SIG-M5 (cell line): ENCODE results near the gene SMAD2.
"Not testable (repeated sequence)": the region's sequence is repeated elsewhere in the genome, so short reads cannot be mapped to it uniquely, and the experiment has no call there.

Source experiments
- DNase-seq: peaks from one replicate; lab custom pipeline; 2025; lab: John Stamatoyannopoulos, UW

The SMAD2 gene

DNA sequence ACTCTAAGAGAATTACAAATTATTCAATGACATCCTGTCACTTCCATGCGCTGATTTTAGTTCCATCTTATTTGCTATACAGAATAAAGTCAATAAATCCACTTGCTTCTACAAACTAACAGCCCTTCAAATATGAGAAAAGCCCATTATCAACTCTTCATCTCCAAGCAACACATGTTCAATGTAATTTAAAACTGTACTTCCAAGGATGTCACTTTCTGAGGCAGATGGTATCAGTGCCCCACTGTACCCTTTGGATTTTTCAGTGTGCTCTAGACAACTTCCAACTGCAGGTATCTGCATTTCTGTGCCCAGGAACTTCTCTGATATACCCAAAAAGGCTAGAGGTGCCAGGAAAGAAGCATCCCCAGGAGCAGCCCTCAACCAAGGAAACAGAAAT lies 87.6 kb downstream of the SMAD2 start:
- DNase-seq, result no peak

DNA sequence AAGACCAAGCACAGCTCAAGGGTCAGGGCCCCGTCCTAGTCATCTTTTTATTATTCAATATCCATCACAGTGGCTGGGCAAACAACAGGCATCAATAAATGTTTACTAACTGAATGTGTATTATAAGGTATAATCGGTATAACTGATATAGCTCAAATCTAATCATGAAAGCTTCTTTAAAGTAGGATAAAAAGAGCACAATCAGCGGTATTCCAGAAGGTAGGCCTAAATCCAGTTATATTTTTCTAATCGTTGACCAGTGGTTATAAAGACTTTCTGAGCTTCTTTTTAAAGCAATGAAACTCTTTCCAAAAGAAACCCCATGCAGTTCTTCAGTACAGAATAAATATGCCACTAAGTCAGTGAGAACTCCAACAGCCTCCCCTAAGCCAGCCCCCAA lies 92.1 kb downstream of the SMAD2 start:
- no peak for DNase-seq

DNA sequence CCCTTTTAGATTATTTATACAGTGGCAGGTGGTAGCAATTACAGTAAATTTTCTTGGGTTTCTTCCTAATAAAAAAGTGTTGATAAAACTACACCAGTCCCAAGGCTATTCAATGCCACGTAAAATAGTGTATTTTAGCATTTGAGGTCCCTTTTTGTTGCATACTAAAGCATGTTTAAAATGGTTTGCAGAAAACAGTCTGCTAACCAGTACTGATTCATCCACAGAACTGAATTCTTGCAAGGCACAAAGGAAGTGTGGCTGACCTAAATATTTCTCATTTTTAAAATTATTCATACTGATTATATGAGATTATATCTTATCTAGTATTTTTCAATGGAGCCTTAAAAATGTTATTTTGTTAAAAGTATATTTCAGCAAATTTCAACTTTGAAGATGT lies 98.1 kb downstream of the SMAD2 start:
- DNase-seq, result no peak

DNA sequence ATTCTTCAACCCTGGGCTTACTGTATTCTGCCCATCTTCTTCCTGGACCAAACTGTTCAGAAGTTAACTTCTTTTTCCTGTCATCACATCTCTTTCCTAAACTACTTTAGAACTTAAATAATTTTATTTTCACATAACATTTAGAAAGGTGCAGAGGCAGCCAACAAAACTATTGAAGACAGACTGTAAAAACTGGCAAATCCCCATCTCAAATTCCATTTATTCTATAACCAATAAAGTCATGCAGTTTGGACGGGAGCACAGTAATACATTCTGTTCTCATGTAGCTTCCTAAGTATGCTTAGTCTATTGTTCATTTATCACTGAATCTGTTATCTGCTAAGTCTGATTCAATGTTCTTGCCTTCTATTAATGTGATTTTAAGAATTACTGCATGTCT lies 99.1 kb downstream of the SMAD2 start:
- no peak for DNase-seq

DNA sequence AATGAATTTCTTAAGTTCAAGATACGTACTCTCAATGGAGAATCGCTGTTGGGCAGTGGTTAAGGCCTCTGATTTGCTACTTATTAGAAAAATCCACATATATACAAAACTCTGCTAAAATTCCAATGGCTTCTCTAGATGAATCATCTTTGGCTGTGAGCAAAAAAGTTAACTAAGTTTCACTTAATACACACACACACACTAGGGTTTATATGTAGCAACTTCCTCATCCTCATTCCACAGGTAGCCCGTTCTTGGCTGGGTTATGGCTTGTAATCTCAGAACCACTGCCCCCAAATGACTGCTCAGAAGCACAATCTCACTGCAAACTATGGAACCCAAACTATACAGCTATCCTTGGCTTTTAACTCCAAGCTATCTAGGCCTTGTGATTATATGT lies 99.7 kb downstream of the SMAD2 start:
- DNase-seq, result no peak

DNA sequence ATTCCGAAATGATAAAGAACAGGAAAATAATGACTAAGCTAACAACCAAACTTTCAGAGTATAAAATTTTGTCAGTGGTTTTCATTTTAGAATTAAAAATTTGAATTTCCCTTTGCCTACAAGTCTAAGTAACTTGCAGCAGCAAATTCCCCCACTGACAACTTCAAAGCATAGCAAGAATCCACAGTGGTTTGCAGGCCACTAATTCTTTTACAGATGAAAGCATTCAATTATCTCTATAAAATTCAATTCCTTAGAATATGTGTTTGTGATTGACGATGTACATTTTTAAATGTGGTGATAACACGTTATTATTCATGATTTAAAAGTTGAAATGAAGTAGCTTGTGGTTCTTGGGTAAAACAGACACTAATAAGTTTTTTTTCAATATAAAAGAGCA lies 100.6 kb downstream of the SMAD2 start:
- DNase-seq, result no peak

DNA sequence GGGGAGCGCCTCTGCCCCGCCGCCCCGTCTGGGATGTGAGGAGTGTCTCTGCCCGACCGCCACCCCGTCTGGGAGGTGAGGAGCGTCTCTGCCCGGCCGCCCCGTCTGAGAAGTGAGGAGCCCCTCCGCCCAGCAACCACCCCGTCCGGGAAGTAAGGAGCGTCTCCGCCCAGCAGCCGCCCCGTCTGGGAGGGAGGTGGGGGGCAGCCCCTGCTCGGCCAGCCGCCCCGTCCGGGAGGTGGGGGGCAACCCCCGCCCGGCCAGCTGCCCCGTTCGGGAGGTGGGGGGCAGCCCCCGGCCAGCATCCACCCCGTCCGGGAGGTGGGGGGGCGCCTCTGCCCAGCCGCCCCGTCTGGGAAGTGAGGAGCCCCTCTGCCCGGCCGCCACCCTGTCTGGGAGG lies 102.4 kb downstream of the SMAD2 start:
- not testable (repeated sequence) for DNase-seq

DNA sequence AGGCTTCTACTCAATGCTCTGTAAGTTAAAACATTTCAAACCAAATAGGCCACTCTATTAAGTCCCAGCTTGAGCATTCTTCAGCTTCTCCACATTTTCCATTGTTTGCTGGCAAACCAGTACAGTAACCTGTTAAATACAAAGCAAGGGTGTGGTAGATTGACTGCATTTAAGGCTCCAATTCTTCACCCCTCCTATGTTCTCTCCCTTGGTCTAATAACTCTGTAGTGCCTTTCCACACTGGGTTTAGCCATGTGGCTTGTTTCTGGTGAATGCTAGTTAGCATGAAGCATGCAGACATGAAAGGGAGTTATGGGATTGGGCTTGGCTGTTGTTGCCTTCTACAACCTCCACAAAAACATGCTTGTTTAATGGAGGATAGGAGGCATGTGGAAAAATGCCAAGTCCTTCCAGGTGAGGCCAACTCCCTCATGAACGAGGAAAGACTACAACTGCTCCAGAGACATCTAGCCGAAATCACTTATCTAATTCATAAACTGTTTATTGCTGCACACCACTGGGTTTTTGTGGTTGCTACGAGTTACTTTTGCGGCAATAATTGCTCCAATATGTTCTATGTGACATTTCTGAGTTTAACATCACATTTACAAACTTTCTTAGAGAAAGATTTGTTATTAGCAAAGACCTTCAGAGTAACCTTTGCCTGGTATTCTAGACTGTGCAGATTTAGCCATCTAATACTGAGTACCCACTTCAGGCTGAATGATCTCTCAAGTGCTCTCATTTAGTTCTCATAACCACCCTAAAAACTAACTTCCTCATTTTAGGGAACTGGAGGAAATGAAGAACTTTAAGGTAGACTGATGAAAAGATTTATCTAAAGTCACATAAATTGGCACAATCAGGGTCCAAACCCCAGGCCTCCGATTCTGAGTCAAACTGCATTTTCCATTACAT lies 104.0 kb downstream of the SMAD2 start:
- peak; percentile 6 for DNase-seq

DNA sequence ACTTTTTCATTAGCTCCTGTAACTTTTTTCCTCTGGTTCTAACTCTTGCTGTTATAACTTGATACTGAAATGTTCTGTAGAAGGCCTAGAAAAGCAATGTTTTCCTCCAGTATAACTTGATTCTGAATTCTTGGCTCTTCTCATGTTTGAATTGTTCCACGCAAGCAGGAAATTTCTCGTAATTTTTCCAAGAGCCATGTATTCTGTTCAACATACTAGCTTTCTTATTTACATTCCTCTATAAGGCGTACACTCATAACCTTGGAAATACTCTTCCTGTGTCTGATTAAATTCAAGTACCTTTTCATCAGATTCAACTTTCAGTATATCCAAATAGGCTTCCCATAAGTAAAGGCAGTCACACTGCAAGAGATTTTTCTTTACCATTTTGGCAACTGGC lies 109.1 kb downstream of the SMAD2 start:
- no peak for DNase-seq

DNA sequence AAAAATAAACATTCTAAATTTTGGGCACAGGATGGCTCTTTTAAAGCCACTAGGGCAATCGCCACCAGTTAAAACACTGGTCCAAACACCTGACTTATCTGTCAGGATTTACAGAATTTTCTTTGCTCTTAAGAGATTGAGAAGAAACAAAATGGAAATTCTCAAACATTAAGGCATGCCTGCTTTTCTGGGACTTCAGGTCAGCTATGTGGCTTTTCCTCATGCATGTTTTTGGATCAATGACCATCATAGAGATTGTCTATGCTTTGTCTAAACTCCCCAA lies 112.7 kb downstream of the SMAD2 start:
- no peak for DNase-seq

DNA sequence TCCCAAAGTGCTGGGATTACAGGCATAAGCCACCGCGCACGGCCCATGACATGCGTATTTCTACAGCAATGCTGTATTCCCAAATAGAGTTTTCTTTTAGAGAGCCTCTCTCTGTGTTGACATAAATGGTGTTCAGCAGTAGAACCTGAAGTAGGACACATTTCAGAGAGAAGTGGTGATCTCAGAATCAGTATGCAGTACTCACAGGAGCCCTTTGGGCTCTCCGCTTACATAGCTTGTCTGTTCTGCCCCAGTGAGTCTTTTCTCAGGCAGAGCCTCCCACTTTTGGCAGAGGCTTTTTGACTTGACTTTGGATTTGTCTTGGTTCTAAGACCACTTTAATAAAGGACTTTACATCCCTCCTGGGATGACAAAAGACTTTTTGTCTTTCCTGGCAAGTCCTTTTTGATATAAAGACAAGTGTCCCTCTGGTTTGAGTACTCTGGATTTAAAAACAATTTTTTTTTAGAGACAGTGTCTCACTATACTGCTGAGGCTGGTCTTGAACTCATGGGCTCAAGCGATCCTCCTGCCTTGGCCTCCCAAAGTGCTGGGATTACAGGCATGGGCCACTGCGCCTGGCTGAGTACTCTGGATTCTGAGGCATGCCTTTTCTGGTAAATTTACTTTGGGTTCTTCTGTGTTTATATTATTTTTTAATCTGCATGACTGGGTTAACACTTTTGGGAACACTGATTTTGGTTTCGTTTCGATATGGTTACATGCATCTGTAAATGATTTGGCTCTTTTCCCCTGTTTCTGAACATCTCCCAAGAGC lies 113.3 kb downstream of the SMAD2 start:
- DNase-seq, result no peak

DNA sequence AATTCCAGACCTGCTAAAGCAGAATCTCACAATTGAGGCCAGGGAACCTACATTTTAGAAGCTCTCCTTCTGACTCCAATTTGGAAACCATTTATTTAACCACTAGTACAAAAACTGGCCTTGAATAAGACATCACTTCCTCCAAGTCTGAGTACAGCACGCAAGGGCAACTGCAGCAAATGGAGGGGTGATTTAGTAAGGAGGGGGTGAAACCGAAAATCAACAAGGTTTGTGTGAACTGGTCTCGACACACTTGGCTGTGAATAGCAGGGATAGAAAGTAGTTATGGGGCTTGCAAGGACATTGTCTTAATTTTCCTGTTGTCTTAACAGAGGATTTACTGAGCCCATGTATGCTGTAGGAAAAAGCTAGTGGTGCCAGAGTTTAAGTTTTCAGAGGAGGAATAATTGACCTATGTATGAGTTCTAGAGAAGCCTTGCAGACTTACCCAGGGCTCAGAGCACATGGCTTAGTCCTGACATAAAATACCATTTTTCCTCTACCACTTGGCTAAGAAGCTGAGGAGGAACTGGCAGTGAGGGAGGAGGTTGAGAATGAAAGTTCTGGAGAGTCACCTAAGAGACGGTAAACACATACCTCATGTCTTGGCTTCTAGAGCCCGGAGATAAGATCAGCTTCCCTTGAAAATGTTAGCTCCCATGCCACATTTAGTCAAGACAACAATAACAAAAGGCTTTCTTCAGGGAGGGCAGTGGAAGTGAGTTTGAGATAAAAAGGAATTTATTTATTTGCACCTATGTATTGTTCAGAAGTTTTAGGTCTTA lies 114.8 kb downstream of the SMAD2 start:
- no peak for DNase-seq

DNA sequence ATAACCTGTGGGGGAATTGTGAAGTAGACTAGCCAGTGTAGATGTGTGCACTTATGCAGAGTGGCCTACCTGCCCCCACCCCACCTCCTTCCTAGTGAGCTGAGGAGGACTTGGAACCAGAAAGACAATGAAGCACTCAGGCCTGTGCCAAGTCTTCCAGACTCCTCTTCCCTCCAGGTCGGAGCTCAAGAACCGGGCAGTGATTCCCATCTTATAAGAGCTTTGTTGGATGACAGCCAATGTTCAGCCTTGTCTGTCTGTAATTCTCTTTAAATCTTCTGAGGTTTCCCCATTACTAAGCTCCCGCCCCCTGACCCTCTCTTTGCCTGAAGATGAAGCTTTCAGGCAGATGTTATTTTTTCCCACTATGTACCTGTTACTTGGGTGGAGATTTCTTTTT lies 121.0 kb downstream of the SMAD2 start:
- DNase-seq, result no peak

DNA sequence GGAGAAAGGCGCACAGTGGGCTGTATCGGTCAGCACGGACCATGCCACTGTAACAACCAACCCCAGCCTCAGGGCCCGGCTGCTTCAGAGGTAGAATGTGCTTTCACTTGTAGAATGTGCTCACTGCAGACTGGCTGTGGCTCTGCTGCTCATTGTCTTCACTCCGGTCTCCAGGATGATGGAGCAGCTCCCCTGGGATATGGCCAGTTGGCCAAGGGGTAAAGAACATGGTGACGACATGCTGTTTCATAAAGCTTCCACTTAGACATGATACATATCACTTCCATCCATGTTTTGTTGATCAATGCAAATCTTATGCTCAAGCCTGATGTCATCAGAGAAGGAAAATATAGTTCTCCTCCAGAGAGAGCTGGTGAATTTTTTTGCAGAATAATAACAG lies 127.7 kb downstream of the SMAD2 start:
- DNase-seq, result no peak

DNA sequence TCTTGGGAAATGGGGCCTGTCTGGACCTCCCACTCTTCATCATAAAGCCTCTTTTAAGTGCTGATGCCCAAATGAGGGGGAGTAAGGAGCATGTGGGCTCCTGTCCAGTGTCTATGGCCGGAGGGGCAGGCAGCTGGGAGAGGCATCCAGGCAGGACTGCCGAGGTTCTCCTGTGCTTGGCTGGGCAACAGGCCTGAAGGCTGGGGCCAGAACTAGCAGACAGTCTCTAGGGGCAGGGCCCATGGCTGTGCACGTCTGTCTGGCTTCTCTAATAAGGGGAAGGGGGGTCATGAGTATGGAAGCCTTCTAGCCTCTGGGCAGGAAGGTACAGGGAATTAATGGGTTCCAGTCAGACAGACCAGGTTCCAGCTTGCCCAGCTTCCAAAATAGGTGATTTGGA lies 128.6 kb downstream of the SMAD2 start:
- no peak for DNase-seq

DNA sequence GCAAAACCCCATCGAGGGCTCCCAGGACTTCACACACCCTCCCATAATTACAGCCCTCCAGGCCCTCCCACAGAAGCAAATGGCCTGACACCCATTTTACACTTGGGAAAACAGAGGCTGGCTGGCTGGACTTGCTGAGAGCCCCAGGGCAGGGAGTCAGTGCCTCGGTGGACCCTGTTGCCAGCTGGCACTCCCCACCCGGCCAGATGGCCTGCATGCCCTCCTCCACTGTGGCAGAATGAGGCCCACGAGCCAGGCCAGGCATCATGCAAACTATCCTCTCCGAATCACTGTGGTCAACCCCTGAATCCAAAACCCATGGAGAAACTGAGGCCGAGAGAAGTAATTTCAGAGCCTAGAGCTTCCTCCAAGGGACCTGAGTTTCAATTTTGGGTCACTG lies 129.7 kb downstream of the SMAD2 start:
- no peak for DNase-seq

DNA sequence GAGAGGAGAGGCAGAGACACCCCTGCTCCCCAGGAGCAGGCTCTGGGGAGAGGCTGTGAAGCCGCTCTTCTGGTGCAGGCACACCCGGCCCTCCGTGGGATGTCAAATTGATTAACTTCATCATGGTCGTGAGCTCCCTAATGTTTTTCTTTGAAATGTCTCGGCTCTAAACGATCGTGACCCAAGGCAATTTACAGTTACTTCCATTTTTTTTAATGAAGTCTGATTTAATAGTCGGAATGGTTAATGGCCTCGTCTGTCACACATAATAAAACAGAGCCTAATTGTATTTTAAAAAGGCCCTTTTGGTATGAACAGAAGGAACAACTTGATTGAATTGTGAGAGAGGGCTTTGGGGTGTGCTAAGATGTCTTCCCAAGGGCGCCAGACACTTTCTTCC lies 130.2 kb downstream of the SMAD2 start:
- DNase-seq, result no peak

DNA sequence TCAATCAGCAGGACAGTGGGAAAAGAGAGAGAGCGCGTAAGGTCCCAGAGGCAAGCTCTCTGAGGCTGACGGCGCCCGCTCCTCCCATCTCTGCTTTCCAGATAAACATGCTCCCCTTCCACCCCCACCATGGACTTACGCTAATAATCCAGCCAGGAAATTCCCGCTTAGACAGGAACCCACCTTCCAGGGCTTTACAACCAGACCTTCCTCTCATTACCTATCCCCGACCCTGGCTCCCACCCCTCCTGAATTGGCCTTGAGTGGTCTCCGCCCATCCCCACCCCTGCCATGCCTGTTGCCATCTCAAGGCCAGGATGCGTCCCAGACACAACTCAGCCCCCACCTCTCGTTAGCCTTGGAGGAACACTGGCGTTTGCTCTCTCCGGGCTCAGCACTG lies 131.1 kb downstream of the SMAD2 start:
- DNase-seq, result no peak

DNA sequence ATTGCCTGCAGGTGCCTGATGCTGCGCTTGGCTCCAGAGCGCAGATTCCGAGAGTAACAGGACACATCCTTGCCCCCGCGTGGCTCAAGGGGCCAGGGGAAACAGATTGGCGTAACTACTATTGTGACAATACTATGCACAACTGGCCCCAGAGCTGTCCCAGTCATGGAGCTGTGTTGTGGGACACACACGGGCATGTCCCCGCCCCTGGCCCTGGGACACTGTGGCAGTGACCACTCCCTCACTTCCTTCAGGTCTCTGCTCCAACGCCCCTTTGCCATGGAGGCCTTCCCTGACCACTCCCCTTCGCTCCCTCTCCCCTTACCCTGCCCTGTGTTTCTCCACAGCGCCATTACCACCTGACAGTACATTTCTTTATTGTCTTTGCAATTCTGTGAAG lies 132.1 kb downstream of the SMAD2 start:
- no peak for DNase-seq

DNA sequence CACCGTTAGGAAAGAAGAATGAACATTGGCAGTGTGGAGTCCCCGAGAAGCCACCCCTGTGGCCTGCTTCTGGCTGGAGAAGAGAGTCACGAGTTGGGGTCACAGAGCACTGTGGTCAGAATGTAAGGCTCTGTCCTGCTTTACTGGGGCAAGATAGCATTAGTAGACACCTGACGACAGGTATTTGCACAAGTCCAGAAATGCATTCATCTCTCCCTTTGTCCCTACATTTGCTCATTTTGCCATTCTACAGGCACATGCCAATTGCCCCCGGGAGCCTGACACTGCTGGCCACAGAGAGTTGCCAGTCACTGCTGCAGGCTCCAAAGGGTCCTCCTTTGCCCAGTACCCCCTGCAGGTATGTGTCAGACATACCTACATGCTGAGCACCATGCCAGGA lies 133.3 kb downstream of the SMAD2 start:
- no peak for DNase-seq

DNA sequence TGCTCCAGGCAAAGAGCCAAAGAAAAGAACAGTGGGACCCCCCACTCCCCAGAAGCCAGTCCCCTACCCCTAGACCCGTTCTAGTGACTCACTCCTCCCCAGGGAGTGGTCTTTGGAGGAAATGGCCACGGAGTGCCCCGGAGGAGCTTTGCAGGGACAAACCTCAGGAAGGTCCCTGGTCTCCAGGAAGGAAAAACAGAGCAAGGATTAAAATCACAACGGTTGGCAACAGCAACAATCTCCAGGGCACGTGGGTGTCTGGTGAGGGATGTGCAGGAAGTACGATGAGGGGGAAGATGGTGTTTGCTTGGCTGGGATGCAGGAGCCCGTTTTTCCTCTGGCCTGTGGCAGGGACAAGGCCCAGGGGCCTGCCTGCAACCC lies 135.0 kb downstream of the SMAD2 start:
- no peak for DNase-seq

DNA sequence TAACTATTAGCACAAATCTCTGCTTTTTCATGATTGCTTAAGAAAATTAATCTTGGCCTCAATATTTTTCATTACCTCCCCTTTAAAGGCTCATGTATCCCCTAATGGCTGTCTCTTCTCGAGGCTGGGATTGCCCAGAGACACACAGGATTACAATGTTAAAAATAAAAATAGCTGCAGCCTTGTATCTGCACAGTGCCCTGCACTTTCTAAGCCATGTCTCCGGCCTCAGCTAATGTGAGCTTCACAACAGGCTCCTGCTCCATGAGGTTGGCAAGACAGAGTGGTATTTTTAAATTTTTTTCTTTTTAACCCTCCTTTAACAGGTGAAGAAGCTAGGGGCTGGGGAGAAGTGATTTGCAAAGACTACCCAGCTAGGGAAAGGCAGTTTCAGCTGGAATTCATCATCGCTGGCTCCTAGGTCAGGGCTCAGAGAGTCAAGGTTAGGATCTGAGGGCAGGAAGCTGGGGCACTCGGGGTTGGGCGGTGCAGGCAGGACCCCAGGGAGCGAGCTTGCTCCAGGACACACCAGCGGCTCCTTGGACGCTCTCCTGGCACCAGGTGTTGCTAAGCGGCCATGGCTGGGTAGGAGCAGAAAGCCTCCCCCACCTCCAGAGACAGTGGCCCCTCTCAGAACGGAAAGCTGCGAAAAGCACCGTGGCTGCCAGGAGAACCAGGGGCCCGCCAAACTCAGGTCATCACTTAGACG lies 135.6 kb downstream of the SMAD2 start:
- no peak for DNase-seq
